CD4-positive, alpha-beta T cell treated with Interleukin-4 for 4 hours (primary cell): Measurements from ENCODE around the gene RAD51.

ENCODE experiments used
- DNase-seq: peaks from one replicate; pipeline ENCODE4 v3.0.0-alpha.2; 2020

RAD51 gene

DNA sequence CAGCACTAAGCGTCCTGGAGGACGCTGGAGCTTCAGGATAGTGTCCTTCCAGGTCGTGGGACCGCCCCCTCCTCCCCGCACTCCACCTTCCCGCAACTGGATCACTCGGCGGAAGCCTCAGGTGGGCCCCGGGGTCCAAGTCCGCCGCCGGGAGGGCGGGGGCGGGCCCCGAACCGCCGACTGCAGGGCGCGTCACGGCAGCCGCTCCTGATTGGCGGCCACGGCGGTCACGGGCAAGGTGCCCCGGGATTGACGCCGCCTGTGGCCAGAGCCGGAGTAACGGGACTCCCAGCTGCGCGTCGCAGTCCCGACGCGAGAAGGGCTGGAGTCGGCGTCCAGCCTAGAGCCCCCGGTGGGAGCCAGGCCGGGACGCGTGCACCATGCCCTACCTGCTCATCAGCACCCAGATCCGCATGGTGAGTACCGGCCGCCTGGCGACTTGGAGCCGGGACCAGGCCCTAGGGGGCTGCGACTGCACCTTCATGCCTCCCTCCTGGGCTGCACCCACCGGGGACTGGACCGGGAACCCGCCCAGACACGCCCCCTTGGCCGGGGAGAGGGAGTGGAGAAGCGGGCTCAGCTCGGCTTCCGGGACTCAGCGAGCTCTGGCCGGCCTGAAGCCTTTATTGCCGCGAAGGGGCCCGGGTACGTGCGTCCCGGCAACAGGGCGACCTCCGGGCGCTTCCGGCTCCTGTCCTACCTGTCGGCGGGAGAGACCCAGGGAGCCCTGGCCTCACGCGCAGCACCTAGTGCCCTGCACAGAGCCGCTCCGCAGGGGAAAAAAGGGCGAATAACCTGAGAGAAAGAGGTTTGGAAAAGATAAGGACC is 69.0 kb downstream of the RAD51 start, which contains the start of gene GCHFR:
Gene GCHFR (plus strand): TSS at position 268 of the 828 bp plus-strand sequence. CDS start 113 bp downstream, at position 381.
- DNase-seq = peak; percentile 55

DNA sequence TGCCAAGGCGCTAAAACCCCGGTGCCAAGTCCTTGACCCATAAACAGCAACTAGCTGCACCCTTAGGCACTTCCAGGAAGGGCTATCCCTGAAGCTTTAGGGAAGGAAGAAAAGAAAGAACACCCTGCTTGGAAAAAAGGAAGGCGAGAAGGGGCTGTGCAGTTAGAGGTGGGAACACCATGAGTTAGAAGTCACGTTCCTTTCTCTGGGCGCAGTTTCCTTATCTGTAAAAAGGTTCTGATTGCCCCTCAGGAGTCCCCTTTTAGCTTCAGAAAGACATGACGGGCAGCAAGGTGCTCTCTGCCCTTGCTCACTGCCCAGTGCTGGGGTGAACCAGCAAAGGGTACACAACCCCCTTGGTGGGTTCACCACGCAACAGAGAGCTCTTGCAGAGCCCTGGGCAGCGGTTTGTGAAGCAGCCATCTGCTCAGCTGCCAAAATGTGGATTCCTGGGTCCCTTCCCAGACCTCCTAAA is 69.7 kb downstream of the RAD51 start:
- DNase-seq = no peak

DNA sequence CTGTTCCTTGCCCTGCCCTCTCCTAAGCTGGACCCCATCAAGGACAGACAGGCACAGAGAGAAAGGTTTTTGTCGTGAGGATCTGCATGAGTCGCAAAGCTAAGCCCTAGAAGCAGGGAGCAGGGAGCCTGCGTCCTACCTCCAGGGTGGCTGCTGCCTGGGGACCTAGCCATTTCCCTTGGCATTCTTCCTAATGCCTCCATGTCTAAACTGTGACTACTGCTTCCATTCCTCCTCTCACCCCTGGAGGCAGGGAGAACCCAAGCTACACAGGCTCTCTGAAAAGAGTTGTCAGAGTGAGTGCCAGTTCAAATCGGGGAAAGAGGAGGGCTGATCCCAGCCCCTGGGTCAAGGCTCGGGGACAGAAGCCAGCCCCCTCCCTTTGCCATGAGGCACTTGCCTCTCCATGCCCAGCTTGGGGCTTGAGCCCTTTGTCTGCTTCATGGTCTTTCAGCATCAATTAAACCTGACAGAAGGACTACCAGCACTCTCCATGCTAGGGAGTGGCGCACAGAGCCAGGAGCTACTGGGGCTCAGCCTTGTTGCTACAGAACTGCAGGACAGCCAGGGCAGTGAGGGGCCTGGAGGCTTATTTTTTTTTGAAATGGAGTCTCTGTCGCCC is 71.3 kb downstream of the RAD51 start:
- DNase-seq = no peak

DNA sequence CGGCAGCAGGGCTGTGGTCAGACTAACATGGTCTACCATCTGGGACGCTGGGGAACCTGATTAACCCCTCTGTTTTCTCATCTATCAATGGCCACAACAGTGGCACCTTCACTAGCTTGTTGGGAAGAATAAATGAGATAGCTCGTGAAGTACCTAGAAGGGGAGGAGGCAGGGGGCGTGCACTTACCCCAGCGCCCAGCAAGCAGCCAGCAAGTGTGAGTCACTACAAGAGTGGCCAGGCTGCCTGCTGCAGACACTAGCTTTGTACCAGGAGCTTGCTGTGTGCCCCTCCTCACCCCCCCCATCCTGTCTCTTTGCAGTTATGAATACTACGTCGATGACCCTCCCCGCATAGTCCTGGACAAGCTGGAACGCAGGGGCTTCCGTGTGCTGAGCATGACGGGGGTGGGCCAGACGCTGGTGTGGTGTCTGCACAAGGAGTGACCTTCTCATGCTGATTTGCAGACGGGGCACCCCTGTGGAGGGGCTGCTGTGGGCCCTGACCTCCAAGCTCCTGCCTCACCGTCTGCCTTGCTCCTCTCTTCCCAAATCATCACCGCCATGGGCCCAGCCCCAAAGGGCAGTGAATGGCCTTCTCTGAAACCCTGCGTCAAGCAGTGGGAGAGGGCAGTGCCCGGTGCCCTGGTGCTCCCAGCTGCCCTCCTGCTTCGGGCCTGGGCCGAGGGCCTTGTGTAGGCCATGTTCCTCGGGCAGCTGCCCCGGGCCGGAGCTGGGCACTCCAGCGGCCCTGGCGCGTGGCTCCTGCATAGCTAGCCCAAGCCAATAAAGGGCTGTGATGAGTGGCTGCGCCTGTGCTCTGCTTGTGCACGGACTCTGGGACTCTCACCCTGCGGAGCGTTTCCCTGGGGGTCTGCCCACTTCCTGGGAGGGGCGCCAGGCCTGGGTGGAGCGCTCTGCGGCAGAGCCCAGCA is 72.2 kb downstream of the RAD51 start:
- DNase-seq = no peak

DNA sequence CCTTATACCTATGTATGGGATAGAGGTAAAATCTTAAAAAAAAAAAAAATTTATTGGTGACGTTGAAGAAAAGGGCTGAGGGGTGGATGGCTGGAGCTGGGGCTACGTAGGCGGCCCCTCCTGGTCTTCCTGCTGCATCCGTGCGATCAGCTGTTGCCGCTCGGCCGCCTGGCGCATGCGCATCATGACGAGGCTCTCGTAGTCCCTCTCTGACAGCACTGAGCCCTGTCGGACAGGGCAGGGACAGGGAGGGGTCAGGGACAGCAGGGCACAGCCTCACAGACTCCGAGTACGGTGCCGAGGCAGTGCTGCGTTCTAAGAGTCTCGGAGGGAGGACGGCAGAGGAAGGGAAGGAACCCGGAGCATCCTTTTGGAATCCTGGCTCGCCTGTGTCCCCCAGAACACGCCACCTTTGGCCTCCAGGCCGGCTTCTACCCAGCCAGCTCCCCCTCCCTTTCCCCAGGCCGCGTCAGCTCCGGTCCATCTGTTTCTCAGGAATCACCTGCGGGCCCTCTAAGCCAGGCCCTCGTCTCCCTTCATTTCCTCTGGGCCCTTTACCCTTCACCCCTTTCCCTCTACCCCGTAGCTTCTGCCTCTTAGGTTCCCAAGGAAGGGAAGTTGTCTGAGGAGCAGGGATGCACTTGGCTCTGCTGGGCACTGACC is 73.0 kb downstream of the RAD51 start:
- DNase-seq = no peak

DNA sequence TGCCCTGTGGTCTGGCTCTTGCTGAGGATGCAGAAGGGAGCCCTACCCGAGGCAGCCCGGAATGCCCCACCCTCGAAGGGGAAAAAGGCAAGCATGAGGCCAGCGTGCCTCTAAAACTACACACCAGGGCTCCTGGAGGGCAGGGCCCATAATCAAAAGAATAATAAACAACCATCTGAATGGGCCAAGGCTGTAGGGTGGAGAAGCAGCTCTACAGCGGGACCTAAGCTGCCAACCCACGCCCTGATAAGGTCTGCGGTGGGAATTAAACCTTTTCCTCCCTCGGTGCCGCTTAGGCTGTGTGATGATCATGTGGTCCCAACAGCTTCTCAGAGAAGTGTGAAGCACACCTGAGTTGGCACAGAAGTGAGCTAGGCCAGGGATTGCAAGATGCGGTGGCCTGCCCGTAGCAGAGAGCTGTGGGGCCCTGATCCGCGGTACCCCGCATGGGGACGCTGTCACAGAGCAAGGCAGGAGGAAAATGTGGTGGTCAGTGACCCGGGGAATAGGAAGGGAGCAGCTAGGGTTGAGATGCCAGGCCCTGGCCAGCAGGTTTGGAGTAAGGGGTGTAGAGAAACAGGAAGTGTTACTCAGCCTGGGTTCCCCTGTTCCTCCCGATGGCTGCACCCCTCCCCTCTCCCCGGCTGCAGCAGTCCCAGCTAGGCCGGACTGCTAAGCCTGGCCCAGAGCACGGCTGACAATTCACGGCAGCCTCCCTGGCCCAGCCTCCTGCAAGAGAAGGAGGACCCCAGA is 73.7 kb downstream of the RAD51 start:
- DNase-seq = no peak

DNA sequence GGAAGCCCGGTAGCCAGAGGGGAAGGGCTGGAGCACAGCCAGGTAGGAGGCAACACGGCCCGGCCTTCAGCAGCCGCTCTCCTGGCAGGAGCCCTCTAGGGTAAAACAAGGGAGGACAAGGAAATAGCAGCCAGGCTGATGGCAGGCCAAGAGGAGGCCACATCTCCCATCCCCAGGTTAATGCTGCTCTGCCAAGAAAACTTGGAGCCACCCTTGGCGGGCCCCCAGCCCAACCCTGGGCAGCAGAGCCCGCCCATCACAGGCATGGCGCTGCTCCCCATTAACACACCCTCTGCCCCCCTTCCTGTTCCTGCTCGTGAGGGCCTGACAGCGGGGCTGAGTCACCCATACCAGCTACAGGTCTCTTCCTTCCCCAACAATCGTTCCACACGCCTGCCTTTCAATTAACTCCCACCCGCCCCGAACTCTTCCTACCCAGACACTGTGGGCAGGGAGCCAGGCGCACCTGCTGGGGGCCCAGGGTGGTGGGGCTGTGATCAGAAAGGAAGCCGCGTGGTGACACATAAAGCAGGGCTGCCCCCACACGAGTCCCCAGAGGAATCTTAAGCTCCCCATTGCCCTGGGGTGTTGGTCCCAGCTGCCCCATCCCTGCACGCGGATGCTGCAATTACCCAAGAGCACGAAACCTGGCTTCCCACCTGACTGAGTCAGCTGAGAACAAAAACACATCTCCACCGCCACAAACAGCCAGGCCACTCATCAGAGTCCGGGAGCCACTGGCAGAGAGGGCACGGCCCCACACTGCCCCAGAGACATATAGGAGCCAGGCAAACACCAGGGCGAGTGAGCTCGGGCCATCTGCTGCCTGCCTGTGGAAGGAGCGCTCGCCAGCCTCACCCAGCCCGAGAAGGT is 74.5 kb downstream of the RAD51 start, which contains the start of gene C15orf62:
Gene C15orf62 (plus strand): TSS at position 707 of the 873 bp plus-strand sequence. CDS start 516 bp downstream, outside the sequence.
- DNase-seq = peak; percentile 51

DNA sequence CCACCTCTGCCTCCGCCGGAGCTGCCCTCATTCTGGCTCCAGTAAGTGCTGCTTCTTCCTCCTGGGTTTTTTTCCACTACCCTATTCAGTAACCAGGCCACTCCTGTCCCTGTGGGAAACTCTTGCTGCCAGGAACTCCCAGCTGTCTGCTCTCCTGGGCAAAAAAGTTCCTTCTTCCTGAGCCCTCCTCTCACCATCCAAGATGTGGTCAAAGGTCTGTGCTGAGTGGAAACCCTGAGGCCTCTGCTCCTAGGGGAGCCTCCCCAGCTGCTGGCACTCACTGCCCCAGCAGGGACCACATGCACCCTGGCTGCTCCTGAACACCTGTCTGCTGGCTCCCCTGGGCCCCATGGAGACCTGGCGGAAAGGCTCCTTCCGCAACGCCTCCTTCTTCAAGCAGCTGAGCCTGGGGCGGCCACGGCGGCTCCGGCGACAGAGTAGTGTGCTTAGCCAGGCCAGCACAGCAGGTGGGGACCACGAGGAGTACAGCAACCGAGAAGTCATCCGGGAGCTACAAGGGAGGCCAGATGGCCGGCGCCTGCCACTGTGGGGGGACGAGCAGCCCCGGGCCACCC is 75.3 kb downstream of the RAD51 start:
- DNase-seq = no peak

DNA sequence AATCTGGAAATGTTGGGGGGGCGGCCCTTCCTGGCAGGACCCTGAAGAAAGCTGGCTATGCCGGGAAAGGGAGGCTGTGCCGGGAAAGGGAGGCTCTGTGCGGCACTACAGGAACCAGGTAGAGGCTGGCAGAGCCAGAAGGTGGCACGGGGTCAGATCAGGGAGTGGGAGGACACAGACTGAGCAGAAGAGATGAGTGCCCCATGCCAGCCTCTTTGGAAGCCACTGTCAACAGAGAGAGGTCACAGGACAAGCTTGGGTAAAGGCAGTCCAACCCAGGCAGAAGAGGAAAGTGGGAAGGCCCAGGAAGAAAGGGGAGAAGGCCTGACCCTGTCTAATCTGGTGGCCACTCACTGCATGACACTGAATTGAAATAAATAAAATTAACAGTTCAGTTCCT is 76.3 kb downstream of the RAD51 start:
- DNase-seq = no peak

DNA sequence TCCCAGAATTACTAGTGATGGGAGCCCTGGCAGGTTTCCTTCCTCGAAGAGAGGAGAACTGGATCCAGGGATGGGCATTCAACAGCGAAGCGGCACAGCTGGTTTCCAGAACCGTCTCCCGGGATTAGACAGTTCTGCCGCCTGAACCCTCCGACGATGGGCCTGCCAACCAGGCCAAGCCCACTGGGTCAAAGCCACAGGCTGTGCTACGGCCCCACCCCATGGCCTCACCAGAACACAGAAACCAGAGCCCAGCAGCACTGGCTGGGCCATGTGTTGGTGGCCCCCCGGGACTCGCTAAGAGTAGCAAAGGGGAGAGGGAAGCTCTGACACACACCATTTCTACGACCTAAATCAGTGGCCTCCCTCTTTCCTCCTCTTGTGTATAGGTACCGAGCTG is 77.0 kb downstream of the RAD51 start:
- DNase-seq = no peak

DNA sequence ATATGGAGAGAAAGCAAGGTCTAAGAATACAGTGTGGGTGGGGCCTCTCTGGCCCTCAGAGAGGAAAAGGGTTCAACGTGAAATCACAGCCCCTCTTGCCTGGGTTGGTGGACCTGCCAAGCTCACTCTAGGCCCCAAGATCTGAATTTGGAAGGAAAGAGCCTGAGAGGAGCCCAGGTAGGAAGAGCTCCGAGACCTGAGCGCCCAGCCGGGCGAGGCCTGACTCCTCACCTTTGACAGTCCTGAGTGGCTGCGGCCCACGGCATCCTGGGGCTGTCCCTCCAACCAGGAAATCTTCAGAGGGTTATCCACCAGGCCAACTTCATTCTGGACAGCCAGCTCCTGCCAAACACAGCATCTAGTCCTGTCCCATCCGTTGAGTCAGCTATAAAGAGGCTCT is 78.5 kb downstream of the RAD51 start:
- no peak for DNase-seq

DNA sequence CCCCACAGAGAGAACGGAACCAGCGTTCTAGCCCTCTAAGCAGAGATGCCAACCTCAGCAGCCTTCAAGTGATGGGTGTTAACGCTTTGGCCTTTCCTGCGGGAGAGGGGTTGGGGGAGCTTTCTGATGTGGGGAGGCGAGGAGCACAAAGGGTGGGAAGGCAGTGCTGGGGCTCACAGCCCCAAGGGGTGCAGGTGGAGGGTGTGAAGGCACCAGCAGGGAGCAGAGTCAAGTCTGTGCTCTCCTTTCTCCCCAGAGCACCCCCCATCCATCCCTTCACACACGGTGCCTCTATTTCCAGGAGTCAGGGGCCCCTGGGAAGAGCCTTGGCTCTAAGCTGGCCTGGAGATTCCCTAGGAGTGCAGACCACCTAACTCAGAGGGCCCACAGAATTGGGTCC is 78.9 kb downstream of the RAD51 start:
- DNase-seq = no peak

DNA sequence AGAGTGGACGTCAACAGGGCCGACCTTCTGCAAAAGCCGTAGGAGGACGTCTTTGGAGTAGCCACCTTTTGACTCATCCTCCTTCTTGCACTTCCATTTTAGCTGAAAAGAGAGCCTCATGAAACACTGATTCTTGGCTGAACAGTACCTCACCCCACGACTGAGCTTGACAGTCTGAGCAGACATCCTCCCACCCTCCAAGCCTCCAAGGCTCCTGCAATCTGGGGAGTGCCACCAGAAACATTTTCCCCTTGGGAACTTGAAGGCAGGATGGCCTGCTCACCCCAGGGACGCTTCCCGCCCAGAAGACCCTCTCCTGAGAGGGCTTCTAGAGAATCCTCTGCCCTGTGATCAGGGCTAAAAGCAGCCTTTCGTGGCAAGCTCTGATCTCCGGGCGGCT is 80.0 kb downstream of the RAD51 start:
- DNase-seq = no peak

DNA sequence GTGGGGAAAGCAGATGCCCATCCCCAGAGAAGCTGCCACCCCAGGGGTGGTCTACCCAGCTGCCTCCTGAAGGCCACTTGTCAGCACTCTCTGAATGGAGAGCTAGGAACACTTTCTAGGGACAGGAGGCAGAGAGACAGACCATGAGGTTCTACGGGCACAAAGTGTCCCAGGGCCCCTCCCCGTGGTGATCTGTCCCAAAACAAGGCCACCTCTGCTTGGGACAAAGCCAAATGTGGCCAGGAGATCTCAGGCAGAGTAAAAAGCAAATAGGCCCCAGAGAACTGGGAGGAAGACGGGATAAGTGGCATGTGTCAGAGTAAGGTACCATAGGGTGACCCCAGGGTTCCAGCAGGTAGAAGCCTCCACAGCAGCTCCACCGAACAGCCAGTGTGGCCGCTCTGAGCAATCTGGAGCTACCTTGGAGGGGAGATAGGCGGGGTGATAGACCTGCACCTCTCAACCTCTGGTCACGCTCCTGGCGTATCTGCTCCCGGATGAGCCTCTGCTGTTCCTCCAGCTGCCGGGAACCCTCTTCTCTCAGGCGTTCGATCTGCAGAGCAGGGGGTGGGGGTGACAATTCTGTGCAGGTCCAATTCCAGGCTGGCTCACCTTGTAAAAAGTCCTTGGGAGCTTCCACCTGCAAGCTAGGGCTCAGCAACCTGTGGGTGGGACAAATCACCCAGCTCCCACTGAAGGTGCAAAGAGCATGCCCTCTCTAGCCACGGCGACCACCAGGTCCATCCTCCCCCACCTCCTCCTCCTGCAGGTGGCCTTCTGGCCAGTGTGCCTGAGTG is 81.0 kb downstream of the RAD51 start:
- no peak for DNase-seq

DNA sequence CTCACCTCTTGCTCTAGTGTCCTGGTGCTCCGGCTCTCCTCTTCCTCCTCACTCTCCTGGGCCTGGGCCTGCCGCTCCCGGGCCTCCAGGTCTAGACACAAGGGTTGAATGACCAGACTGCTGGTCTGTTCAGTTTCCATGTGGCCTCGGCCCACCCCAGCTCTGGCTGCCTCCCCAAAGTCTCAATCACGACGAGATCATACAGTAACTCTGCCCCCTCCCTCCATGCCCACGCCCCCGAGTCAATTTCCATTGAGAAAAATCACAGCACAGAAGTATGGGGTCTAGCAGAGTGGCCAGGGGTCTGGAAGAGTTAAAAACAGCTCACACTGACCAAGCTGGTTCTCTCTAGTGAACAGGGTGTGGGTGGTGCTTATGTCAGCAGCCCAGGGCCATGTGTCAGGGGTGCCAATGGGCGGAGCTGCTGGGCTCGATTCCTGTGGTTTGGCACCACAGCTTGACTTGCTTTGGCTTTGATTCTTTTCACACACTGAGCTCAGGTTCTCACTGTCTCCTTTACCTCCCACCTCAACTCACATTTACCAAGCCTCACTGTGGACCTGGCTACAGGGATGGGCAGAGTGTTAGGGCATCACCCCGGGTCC is 81.7 kb downstream of the RAD51 start:
- peak; percentile 65 for DNase-seq
